ENCODE data around the gene CLMN. TPM values are rescaled to one million over a fixed set of nuclear protein-coding genes. Genes with fewer than 3 reads are reported as not detected.
"Not testable (repeated sequence)": the region's sequence is repeated elsewhere in the genome, so short reads cannot be mapped to it uniquely, and the experiment has no call there.

Gene CLMN
- total and polyA plus RNA-seq, 8 donors: 17.4 to 78.1 (median 59.8) TPM

GRCh38 chr14:95183532-95184412 is 135.9 kb downstream of the CLMN start:
- no peak for FAIRE-seq
- Histone ChIP-seq H3K27me3 (no peaks in the 10 kb centered on the region), H3K4me1 (peaks cover 0 to 35% (median 25%) of the 10 kb centered on the region in 3 donors), H3K36me3 (no peaks in the 10 kb centered on the region), H3K9me3 (no peaks in the 10 kb centered on the region), H3K27ac (peak overlapping the region; percentile 23 to 76 (median 50)), H3K4me3 (no peak overlapping the region)
- no peak for DNase-seq
- 58% methylated on average over 6 of the region's 6 CpGs for WGBS, 2 donors
- peak; percentile 14 to 54 (median 42) for ATAC-seq
- TF ChIP-seq, protein P1, sequence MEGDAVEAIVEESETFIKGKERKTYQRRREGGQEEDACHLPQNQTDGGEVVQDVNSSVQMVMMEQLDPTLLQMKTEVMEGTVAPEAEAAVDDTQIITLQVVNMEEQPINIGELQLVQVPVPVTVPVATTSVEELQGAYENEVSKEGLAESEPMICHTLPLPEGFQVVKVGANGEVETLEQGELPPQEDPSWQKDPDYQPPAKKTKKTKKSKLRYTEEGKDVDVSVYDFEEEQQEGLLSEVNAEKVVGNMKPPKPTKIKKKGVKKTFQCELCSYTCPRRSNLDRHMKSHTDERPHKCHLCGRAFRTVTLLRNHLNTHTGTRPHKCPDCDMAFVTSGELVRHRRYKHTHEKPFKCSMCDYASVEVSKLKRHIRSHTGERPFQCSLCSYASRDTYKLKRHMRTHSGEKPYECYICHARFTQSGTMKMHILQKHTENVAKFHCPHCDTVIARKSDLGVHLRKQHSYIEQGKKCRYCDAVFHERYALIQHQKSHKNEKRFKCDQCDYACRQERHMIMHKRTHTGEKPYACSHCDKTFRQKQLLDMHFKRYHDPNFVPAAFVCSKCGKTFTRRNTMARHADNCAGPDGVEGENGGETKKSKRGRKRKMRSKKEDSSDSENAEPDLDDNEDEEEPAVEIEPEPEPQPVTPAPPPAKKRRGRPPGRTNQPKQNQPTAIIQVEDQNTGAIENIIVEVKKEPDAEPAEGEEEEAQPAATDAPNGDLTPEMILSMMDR (IDR thresholded peaks at IDR 0.05): no peak
- intact Hi-C loops (cut with DNase I): no loop called here

DNA sequence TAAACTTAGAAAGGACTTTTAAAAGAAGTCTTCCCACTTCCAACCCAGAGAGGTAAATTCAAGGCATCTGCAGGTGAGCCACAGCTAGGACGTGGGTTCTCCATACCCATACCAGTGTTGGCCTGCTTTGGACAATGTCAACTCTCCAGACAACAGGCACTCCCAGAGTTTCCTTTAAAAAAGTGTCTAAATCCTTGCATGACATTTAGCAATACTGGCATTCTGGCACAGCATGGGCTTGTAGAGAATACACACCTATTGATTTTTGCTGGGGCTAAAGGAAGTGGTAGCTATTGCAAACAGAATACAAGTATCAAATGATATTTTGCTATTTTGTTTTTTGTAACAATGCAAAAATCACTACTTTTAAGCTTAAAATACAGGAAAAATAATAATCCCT is 136.6 kb downstream of the CLMN start:
- H3K4me1 ChIP-seq: peaks cover 0 to 35% (median 25%) of the 10 kb centered on the region in 3 donors
- ATAC-seq (peak; percentile 8 to 35 (median 24)), FAIRE-seq (no peak), DNase-seq (no peak)
- intact Hi-C loops (cut with DNase I): no loop called here
- 78 to 86% methylated on average over 1 of the region's 1 CpG for WGBS, 2 donors
- H3K4me3 ChIP-seq: no peak overlapping the region
- H3K27ac ChIP-seq: peak overlapping the region; percentile 23 to 76 (median 50)
- H3K36me3 ChIP-seq: no peaks in the 10 kb centered on the region
- TF ChIP-seq, protein P1 (IDR thresholded peaks at IDR 0.05): no peak
- no peaks in the 10 kb centered on the region for H3K9me3 ChIP-seq
- H3K27me3 ChIP-seq: no peaks in the 10 kb centered on the region

DNA sequence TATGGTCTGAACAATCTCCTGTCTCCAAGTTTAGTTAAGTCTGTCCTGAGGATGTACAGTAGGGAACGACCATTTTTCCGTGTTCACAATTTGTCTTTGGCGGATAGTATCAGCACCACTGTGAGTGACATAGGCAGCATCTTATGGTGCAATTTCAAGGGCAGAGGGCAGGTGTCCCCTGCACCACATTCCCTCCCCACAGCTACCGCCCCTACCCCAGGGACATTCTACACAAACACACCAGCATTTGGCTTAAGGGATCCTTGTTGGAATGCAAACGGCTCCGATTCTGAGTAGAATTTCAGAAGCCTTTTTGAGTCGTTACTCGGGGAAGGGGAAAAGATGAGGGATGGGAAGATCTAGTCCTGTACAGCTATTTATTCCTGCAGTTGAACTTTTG is 137.3 kb downstream of the CLMN start:
- TF ChIP-seq, protein P1 (IDR thresholded peaks at IDR 0.05): no peak
- FAIRE-seq (no peak), ATAC-seq (no peak), DNase-seq (no peak)
- intact Hi-C loops (cut with DNase I): no loop called here
- Histone ChIP-seq H3K9me3 (no peaks in the 10 kb centered on the region), H3K27ac (peak overlapping the region in 2 of 4 donors; percentile 72 to 76), H3K4me3 (no peak overlapping the region), H3K36me3 (no peaks in the 10 kb centered on the region), H3K27me3 (no peaks in the 10 kb centered on the region), H3K4me1 (peaks cover 0 to 35% (median 25%) of the 10 kb centered on the region in 3 donors)
- WGBS, 2 donors: 84 to 85% methylated on average over 8 of the region's 8 CpGs

GRCh38 chr14:95180966-95181741 is 138.6 kb downstream of the CLMN start:
- no peaks in the 10 kb centered on the region for H3K27me3 ChIP-seq
- no peaks in the 10 kb centered on the region for H3K9me3 ChIP-seq
- FAIRE-seq: no peak
- no peak overlapping the region for H3K4me3 ChIP-seq
- peaks cover 0 to 34% (median 25%) of the 10 kb centered on the region in 3 donors for H3K4me1 ChIP-seq
- no peak for DNase-seq
- 86% methylated on average over 8 of the region's 8 CpGs for WGBS, 2 donors
- no peaks in the 10 kb centered on the region for H3K36me3 ChIP-seq
- ATAC-seq: no peak
- H3K27ac ChIP-seq: no peak overlapping the region
- intact Hi-C loops (cut with DNase I): no loop called here
- TF ChIP-seq, protein P1 (IDR thresholded peaks at IDR 0.05): no peak

- H3K9me3 ChIP-seq; H3K4me1 ChIP-seq; H3K27ac ChIP-seq; H3K4me3 ChIP-seq; intact Hi-C loops (cut with DNase I); ATAC-seq; DNase-seq; H3K36me3 ChIP-seq; FAIRE-seq; H3K27me3 ChIP-seq: not testable (repeated sequence)
- 92 to 99% methylated on average over 3 of the region's 3 CpGs for WGBS, 2 donors
Measured at GRCh38 chr14:95175670-95176069, 144.0 kb downstream of the CLMN start.
